RWPE2 (cell line): Measurements from ENCODE around the gene ZNF710.

Experiments
- ATAC-seq: fragments of 200-7000 bp; cut with Tn5 transposase; 3 replicates; pipeline ENCODE4 v1.9.1; 2021; ENCODE audit warnings: low read depth
- DNase-seq: peaks from one replicate; pipeline ENCODE4 v3.0.0-alpha.2; 2020; ENCODE audit warnings: low spot score
- H3K27ac ChIP-seq: fragments of 450-650 bp; 2 replicates; pipeline ENCODE4 v1.5.1; 2017; ENCODE audit warnings: mild to moderate bottlenecking; ENCODE audit not compliant: poor library complexity, severe bottlenecking
- H3K27me3 ChIP-seq: fragments of 250-450 bp; sonication (Bioruptor Pico); 2 replicates; pipeline ENCODE4 v1.5.1; 2021; ENCODE audit warnings: mild to moderate bottlenecking, moderate library complexity; ENCODE audit not compliant: insufficient read depth, poor library complexity, severe bottlenecking
- H3K36me3 ChIP-seq: fragments of 250-450 bp; sonication (Bioruptor Pico); 2 replicates; pipeline ENCODE4 v1.5.1; 2020; ENCODE audit warnings: low read depth, mild to moderate bottlenecking, moderate library complexity
- H3K4me1 ChIP-seq: fragments of 250-450 bp; sonication (Bioruptor Pico); 2 replicates; pipeline ENCODE4 v1.5.1; 2021; ENCODE audit warnings: mild to moderate bottlenecking, moderate library complexity; ENCODE audit not compliant: insufficient read depth, poor library complexity, severe bottlenecking
- H3K4me3 ChIP-seq: fragments of 250-450 bp; sonication (Bioruptor Pico); 2 replicates; pipeline ENCODE4 v1.5.1; 2021; ENCODE audit warnings: mild to moderate bottlenecking, moderate library complexity; ENCODE audit not compliant: severe bottlenecking
- H3K9me3 ChIP-seq: fragments of 250-450 bp; sonication (Bioruptor Pico); 2 replicates; pipeline ENCODE4 v1.5.1; 2021; ENCODE audit warnings: mild to moderate bottlenecking, moderate library complexity; ENCODE audit not compliant: severe bottlenecking
- TF ChIP-seq, protein P1 (sequence below): fragments of 450-650 bp; IDR thresholded peaks from one replicate; pipeline ENCODE4 v1.5.1; 2017; ENCODE audit warnings: mild to moderate bottlenecking, moderate library complexity; ENCODE audit not compliant: poor library complexity, severe bottlenecking

Gene ZNF710

GRCh38 chr15:89999676-90000185 is 1.4 kb upstream of the ZNF710 start:
- no peaks in the 10 kb centered on the region for H3K27me3 ChIP-seq
- peaks cover 45% of the 10 kb centered on the region for H3K4me1 ChIP-seq
- ATAC-seq (no peak), DNase-seq (no peak)
- no peaks in the 10 kb centered on the region for H3K9me3 ChIP-seq
- H3K4me3 ChIP-seq, result no peak overlapping the region
- TF ChIP-seq, protein P1, sequence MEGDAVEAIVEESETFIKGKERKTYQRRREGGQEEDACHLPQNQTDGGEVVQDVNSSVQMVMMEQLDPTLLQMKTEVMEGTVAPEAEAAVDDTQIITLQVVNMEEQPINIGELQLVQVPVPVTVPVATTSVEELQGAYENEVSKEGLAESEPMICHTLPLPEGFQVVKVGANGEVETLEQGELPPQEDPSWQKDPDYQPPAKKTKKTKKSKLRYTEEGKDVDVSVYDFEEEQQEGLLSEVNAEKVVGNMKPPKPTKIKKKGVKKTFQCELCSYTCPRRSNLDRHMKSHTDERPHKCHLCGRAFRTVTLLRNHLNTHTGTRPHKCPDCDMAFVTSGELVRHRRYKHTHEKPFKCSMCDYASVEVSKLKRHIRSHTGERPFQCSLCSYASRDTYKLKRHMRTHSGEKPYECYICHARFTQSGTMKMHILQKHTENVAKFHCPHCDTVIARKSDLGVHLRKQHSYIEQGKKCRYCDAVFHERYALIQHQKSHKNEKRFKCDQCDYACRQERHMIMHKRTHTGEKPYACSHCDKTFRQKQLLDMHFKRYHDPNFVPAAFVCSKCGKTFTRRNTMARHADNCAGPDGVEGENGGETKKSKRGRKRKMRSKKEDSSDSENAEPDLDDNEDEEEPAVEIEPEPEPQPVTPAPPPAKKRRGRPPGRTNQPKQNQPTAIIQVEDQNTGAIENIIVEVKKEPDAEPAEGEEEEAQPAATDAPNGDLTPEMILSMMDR, result no peak
- H3K36me3 ChIP-seq, result peaks cover 11% of the 10 kb centered on the region
- peak overlapping the region; percentile 99 for H3K27ac ChIP-seq

DNA sequence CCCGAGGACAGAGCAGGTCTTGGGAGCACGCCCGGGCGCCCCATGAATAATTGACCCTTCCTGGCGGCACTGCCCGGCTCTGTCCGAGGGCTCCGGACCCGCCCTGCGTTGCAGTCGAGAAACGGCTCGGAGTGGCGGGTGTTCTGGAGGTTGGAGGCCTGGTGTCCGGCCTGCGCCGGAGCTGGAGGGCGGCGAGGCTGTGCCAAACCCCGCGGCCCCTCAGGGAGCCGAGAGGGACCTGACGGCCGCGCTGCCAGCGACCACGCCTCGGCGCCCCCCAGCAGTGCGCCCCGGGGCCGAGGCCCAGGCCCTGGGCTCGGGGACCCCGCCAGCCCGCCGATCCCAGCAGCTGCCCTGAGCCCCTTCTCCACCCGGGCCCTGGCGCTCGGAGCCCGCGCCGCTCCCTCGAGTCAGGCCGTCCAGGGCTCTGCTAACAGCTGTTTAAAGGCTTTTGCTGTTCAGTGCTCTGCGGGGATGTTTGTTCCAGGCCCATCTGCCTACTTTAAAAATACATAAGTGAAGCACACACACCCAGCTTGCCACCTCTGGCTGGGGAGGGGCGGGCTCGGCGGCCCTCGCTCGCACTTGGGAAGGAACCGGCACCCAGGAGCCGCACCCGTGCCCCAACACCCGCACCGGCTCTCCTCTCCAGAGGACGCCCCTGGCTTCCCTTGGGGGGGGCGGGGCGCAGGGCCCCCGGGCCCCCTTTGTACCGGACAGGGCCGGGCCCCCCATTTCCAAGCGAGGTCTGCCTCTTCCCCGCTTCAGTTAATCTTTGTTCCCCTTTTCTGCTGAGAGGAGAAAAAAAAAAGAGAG is 730 bp upstream of the ZNF710 start:
- Histone ChIP-seq H3K4me3 (peak overlapping the region; percentile 82), H3K9me3 (no peaks in the 10 kb centered on the region), H3K27ac (peak overlapping the region; percentile 99), H3K4me1 (peaks cover 52% of the 10 kb centered on the region), H3K36me3 (peaks cover 11% of the 10 kb centered on the region), H3K27me3 (no peaks in the 10 kb centered on the region)
- TF ChIP-seq, protein P1, result no peak
- no peak for ATAC-seq
- DNase-seq, result no peak

DNA sequence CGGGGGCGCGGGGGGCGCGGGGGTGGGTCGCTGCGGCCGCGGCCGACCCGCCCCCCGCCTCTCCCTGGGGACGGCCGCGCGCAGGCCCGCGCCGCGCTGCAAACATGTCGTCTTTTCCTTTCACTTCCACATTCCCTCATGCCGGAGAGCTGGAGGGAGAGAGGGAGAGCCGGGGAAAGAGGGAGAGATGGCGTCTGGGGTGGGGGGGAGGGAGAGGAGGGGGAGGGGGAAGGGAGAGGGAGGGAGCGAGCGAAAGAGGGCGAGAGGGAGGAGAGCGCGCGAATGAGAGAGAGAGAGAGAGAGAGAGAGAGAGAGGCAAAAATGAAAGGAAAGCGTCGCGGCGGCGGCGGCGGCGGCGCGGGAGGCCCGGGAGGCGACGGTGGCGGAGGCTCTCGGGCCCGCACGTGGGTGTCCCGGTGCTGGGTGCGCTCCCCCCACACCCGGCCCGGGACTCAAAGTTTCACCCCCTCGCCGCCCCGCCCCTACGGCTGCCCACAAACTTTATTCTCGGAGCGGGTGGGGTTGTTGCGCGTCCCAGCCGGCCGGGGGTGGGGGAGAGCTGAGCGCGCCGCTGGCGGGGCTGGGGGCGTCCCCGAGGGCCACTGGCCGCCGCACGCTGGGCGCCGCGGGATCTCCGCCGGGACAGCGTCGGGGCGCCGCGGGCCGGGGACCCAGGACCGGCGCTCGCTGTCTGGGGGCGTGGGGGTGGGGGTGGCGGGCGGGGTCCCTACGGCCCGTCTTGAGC is 731 bp downstream of the ZNF710 start:
- Histone ChIP-seq H3K9me3 (no peaks in the 10 kb centered on the region), H3K4me3 (peak overlapping the region; percentile 82), H3K27me3 (no peaks in the 10 kb centered on the region), H3K4me1 (peaks cover 64% of the 10 kb centered on the region), H3K27ac (peak overlapping the region; percentile 99), H3K36me3 (peaks cover 25% of the 10 kb centered on the region)
- TF ChIP-seq, protein P1, result no peak
- peak; percentile 81 for DNase-seq
- ATAC-seq, result 0 out of 3 replicates have a peak, but pooled peaks have one; percentile 0

DNA sequence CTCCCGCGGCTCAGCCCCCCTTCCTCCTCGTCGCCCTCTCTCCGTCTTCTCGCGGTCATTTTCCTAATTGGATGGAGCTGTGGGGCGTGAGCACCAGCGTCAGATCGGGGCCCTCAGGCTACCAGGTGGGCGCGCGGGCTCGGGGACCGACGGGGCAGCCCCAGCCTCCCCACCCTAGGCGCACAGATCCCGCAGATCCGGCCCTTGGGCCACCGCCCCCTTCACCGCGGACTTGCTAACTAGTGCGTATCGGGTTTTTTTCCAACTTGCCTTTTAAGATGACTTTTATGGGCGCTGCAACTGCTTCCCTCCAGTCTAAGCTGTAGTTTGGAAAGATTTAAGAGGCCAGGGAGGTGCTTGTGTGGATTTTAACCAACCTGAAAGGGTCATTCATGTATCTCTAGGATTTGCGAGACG is 1.3 kb downstream of the ZNF710 start:
- TF ChIP-seq, protein P1, result no peak
- Histone ChIP-seq H3K27ac (peak overlapping the region; percentile 99), H3K4me3 (peak overlapping the region; percentile 82), H3K27me3 (no peaks in the 10 kb centered on the region), H3K9me3 (no peaks in the 10 kb centered on the region), H3K4me1 (peaks cover 66% of the 10 kb centered on the region), H3K36me3 (peaks cover 29% of the 10 kb centered on the region)
- ATAC-seq, result peak; percentile 8
- peak; percentile 79 for DNase-seq
